Osteoblast (primary cell): ENCODE measurements around the gene SHMT1. TPM values are rescaled to one million over a fixed set of nuclear protein-coding genes. Genes with fewer than 3 reads are reported as not detected.

Source experiments
- DNase-seq: peaks from one replicate; pipeline ENCODE4 v3.0.0; 2011; ENCODE audit warnings: low spot score, mixed read lengths; ENCODE audit not compliant: insufficient read length; ENCODE audit errors: missing footprints
- H2AFZ ChIP-seq: 2 replicates; pipeline ENCODE4 v1.6.0; 2011; ENCODE audit warnings: mild to moderate bottlenecking, low read length
- H3K27ac ChIP-seq: 2 replicates; pipeline ENCODE4 v1.5.1; 2011; ENCODE audit warnings: mild to moderate bottlenecking, low read depth, low read length, moderate library complexity
- H3K27me3 ChIP-seq: 2 replicates; pipeline ENCODE4 v1.6.0; 2012; ENCODE audit warnings: mild to moderate bottlenecking, control low read depth, inconsistent platforms, low read length, moderate library complexity; ENCODE audit not compliant: insufficient read depth
- H3K36me3 ChIP-seq: 2 replicates; pipeline ENCODE4 v1.5.1; 2011; ENCODE audit warnings: mild to moderate bottlenecking, low read length, control low read depth, moderate library complexity; ENCODE audit not compliant: insufficient read depth
- H3K4me1 ChIP-seq: 2 replicates; pipeline ENCODE4 v1.5.1; 2011; ENCODE audit warnings: mild to moderate bottlenecking, low read length, control low read depth, moderate library complexity; ENCODE audit not compliant: insufficient read depth
- H3K4me2 ChIP-seq: 2 replicates; pipeline ENCODE4 v1.6.0; 2011; ENCODE audit warnings: mild to moderate bottlenecking, low read length; ENCODE audit not compliant: insufficient read depth
- H3K4me3 ChIP-seq: fragments of 200-600 bp; sonication (generic); 3 replicates; pipeline ENCODE4 v1.5.1; 2012; ENCODE audit warnings: mild to moderate bottlenecking, low read length, inconsistent platforms; ENCODE audit not compliant: insufficient read depth
- H3K79me2 ChIP-seq: 2 replicates; pipeline ENCODE4 v1.6.0; 2012; ENCODE audit warnings: mild to moderate bottlenecking, low read length, control low read depth, inconsistent platforms; ENCODE audit not compliant: insufficient read depth
- H3K9me3 ChIP-seq: 2 replicates; pipeline ENCODE4 v1.5.1; 2011; ENCODE audit warnings: low read depth, low read length, control low read depth
- H4K20me1 ChIP-seq: 2 replicates; pipeline ENCODE4 v1.6.0; 2012; ENCODE audit warnings: mild to moderate bottlenecking, low read length, control low read depth; ENCODE audit not compliant: insufficient read depth
- total RNA-seq: library from RNA; depleted of rRNA; stranded (reverse); fragments of >200 nt; gene quantifications from 2 replicates; pipeline ENCODE4 v1.2.3, GENCODE V29; 2012
- TF ChIP-seq, protein P1 (sequence below): IDR thresholded peaks from 2 replicates; pipeline ENCODE4 v1.5.1; 2011; ENCODE audit warnings: mild to moderate bottlenecking, low read depth, low read length, moderate library complexity; ENCODE audit errors: extremely low read depth

The SHMT1 gene
- total RNA-seq, 1 donor, result 19.5 TPM

DNA sequence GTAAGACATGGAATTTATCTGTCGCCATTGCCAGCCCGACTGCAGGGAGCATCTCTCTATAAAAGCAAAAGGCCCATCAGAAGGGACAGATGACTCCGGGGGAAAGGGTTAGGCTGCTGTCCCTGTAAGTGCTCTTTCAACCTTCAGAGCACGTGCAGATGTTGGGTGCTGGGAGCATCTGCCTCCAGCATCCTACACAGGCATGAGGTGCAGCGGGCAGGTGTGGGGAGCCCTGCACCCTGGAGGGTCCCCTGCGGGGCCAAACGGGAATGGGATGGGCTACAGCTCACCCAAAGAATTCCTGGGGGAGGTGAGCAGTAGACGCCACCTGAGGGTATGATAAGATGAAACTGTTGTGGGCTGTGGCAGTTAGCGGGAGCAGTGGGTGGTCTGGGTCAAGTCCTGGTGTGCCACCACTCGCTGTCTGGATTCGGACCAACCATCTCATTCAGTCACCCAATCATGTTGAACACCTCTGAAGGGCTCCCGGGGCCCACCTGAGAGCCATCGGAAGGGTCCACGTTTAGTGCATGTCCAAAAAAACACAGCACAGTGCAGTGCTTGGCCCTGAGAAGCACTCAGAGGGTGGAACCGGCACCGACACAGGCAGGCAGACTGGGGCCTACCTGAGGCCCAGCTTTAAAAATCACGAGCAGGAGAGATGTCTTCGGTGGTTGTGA lies 44.4 kb downstream of the SHMT1 start:
- peaks cover 27% of the 10 kb centered on the region for H3K4me1 ChIP-seq
- no peak for DNase-seq
- no peak overlapping the region for H2AFZ ChIP-seq
- H4K20me1 ChIP-seq, result peaks cover 63% of the 10 kb centered on the region
- peak overlapping the region; percentile 29 for H3K4me3 ChIP-seq
- H3K4me2 ChIP-seq, result peak overlapping the region; percentile 54
- no peaks in the 10 kb centered on the region for H3K27me3 ChIP-seq
- H3K9me3 ChIP-seq, result no peaks in the 10 kb centered on the region
- no peak overlapping the region for H3K27ac ChIP-seq
- H3K36me3 ChIP-seq, result peaks cover 33% of the 10 kb centered on the region
- TF ChIP-seq, protein P1, sequence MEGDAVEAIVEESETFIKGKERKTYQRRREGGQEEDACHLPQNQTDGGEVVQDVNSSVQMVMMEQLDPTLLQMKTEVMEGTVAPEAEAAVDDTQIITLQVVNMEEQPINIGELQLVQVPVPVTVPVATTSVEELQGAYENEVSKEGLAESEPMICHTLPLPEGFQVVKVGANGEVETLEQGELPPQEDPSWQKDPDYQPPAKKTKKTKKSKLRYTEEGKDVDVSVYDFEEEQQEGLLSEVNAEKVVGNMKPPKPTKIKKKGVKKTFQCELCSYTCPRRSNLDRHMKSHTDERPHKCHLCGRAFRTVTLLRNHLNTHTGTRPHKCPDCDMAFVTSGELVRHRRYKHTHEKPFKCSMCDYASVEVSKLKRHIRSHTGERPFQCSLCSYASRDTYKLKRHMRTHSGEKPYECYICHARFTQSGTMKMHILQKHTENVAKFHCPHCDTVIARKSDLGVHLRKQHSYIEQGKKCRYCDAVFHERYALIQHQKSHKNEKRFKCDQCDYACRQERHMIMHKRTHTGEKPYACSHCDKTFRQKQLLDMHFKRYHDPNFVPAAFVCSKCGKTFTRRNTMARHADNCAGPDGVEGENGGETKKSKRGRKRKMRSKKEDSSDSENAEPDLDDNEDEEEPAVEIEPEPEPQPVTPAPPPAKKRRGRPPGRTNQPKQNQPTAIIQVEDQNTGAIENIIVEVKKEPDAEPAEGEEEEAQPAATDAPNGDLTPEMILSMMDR, result no peak
- peaks cover 90% of the 10 kb centered on the region for H3K79me2 ChIP-seq

DNA sequence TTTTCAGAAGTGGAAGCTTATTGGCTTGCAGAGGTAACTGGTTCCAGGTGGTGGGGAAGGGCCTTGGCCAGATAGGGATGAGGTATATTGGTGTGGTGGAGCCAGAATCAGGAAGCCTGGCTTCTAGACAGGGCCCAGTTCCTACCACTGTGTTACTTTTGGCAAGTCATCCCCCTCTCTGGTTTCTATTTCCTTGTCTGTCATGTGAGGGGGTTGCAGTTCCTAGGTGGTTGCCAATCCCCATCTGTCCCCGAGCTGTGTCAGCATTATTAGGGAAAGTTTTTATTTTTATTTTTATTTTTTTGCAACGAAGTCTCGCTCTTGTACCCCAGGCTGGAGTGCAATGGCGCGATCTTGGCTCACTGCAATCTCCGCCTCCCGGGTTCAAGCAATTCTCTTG lies 45.2 kb downstream of the SHMT1 start:
- peaks cover 35% of the 10 kb centered on the region for H3K4me1 ChIP-seq
- no peak overlapping the region for H2AFZ ChIP-seq
- TF ChIP-seq, protein P1, result no peak
- no peaks in the 10 kb centered on the region for H3K9me3 ChIP-seq
- H3K4me2 ChIP-seq, result peak overlapping the region; percentile 54
- peaks cover 63% of the 10 kb centered on the region for H4K20me1 ChIP-seq
- H3K4me3 ChIP-seq, result peak overlapping the region; percentile 1
- peak overlapping the region; percentile 23 for H3K27ac ChIP-seq
- H3K79me2 ChIP-seq, result peaks cover 91% of the 10 kb centered on the region
- no peaks in the 10 kb centered on the region for H3K27me3 ChIP-seq
- H3K36me3 ChIP-seq, result peaks cover 26% of the 10 kb centered on the region
- DNase-seq, result peak; percentile 59

DNA sequence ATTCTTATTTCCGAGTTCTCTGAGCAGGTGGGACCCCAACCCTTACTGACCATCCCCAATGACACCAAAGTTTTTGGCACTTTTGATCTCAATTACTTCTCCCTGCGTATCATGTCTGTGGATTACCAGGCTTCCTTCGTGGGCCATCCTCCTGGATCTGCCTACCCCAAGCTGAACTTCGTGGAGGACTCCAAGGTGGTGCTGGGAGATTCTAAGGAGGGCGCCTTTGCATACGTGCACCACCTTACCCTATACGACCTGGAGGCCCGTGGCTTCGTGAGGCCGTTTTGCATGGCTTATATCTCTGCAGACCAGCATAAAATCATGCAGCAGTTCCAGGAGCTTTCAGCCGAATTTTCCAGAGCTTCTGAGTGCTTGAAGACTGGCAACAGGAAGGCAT lies 47.4 kb downstream of the SHMT1 start:
- Histone ChIP-seq H3K27me3 (no peaks in the 10 kb centered on the region), H3K4me1 (peaks cover 37% of the 10 kb centered on the region), H3K4me2 (peak overlapping the region; percentile 99), H2AFZ (no peak overlapping the region), H3K27ac (peak overlapping the region; percentile 93), H3K36me3 (peaks cover 35% of the 10 kb centered on the region), H3K4me3 (peak overlapping the region; percentile 96), H3K9me3 (no peaks in the 10 kb centered on the region), H3K79me2 (peaks cover 94% of the 10 kb centered on the region), H4K20me1 (peaks cover 61% of the 10 kb centered on the region)
- DNase-seq, result no peak
- TF ChIP-seq, protein P1, result no peak

DNA sequence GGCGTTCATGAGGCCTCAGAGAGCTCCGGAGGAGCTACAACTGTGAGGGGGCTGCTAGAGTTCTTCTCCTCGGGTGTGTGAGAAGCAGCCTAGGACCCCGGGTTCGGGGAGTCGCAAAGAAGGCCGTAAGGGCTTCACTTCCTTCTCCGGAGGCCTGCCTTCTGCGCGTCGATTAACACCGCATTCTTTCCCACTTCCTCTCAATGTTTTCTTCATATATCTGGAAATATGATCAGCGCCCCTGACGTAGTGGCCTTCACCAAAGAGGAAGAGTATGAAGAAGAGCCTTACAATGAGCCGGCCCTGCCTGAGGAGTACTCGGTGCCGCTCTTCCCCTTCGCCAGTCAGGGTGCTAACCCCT lies 47.8 kb downstream of the SHMT1 start:
- H3K4me3 ChIP-seq, result peak overlapping the region; percentile 96
- peaks cover 37% of the 10 kb centered on the region for H3K4me1 ChIP-seq
- TF ChIP-seq, protein P1, result no peak
- H3K27me3 ChIP-seq, result no peaks in the 10 kb centered on the region
- H3K27ac ChIP-seq, result peak overlapping the region; percentile 93
- H3K36me3 ChIP-seq, result peaks cover 36% of the 10 kb centered on the region
- H3K4me2 ChIP-seq, result peak overlapping the region; percentile 99
- peak; percentile 38 for DNase-seq
- H2AFZ ChIP-seq, result peak overlapping the region; percentile 96
- peaks cover 93% of the 10 kb centered on the region for H3K79me2 ChIP-seq
- H3K9me3 ChIP-seq, result no peaks in the 10 kb centered on the region
- H4K20me1 ChIP-seq, result peaks cover 57% of the 10 kb centered on the region
